GM12874 (cell line): ENCODE data around the gene CRIM1.

Source experiments
- TF ChIP-seq, protein P1 (sequence below): IDR thresholded peaks from 2 replicates; pipeline ENCODE4 v1.5.1; 2011; ENCODE audit warnings: low read depth, mild to moderate bottlenecking, control low read depth, low read length, moderate library complexity; ENCODE audit not compliant: insufficient read depth

The CRIM1 gene

DNA sequence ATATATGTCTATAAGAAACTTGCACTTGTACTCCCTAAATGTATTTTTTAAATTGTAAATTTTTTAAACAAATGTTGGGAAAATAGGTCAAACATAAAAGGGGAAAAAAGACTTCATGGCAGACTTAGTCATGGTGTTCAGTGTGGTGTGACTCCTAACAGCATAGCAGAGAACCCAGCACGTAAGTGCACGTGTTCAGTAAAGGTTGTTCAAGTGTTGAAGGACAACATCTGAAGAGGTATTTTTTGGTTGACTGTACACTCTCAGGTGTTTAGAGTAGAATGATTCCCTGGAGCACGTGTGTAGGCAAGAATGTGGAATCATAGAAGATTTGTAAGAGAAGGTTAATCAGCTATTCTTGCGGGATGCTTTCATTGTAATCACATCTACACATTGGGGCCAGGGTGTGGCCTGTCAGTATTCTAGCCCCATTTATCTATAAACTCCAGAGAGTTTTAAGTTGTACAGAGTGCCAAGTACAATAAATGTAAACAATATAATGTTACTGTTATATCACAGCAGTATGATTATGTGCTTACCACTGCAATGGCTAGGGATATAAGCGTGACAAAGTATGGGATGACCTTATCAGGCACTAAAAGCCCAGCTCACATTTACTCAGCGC is 106.8 kb downstream of the CRIM1 start:
- TF ChIP-seq, protein P1, sequence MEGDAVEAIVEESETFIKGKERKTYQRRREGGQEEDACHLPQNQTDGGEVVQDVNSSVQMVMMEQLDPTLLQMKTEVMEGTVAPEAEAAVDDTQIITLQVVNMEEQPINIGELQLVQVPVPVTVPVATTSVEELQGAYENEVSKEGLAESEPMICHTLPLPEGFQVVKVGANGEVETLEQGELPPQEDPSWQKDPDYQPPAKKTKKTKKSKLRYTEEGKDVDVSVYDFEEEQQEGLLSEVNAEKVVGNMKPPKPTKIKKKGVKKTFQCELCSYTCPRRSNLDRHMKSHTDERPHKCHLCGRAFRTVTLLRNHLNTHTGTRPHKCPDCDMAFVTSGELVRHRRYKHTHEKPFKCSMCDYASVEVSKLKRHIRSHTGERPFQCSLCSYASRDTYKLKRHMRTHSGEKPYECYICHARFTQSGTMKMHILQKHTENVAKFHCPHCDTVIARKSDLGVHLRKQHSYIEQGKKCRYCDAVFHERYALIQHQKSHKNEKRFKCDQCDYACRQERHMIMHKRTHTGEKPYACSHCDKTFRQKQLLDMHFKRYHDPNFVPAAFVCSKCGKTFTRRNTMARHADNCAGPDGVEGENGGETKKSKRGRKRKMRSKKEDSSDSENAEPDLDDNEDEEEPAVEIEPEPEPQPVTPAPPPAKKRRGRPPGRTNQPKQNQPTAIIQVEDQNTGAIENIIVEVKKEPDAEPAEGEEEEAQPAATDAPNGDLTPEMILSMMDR, result no peak

DNA sequence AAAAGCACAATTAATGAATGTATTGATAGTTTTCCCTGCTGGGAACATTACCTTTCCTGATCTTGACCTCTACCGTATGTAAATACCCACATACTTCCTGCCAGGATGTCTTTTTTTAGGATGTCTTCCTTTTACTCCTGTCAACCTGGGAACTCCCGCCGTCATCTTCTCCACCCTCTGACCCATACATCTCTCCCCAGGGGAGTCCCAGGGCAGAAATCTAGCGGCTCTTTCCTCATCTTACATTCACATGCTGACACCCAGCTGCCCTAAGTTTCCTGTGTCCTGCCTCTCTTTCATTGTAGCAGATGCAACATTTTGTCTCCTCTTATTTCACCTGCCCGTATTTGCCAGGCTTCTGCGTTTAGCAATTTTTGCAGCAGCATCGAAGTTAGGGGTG is 107.8 kb downstream of the CRIM1 start:
- TF ChIP-seq, protein P1, result no peak

DNA sequence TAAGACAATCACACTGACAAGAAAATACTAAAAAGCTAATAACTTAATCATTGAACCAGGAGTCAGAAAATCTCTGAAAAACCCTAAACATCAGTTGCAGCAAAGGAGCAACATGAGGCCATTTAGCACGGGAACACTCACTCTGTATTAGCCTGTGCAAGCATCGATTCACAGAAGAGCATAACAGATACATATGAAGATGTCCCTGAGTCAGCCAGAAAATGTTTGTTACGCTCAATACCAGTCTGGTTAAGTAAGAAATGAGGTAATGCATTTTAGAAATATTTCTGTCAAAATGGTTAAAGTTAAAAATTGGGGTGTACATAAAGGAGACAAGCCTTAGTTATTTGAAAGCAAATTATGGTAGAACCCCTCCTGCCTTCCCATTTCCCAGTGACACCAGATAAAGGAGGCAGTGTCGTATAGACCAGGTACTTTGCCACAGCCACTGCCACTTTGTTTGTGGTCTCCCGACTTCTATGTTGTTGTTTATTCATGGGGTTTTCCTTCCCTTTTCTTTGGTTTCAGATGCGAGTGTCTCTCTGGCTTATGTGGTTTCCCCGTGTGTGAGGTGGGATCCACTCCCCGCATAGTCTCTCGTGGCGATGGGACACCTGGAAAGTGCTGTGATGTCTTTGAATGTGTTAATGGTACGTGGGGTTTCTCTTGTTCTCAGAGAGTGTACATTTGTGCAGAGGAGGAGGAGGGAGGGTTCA is 108.6 kb downstream of the CRIM1 start:
- TF ChIP-seq, protein P1, result no peak

DNA sequence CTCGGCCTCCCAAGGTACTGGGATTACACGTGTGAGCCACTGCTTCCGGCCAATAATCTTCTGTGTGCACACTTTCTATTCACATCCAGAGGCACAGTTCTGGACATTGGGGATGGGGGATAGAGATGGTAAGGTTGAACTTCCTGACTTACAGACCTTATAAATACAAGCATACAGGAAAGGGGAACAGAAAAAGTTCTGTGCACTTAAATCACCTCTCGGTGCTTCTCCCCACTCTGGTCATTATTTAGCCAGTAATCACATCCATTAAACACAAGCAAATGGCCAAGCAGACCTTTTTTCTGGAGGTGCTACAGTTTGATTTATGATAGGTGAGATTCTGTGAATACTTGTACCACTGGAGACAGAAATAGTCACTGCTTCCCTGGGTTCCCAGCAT is 110.6 kb downstream of the CRIM1 start:
- TF ChIP-seq, protein P1, result no peak

DNA sequence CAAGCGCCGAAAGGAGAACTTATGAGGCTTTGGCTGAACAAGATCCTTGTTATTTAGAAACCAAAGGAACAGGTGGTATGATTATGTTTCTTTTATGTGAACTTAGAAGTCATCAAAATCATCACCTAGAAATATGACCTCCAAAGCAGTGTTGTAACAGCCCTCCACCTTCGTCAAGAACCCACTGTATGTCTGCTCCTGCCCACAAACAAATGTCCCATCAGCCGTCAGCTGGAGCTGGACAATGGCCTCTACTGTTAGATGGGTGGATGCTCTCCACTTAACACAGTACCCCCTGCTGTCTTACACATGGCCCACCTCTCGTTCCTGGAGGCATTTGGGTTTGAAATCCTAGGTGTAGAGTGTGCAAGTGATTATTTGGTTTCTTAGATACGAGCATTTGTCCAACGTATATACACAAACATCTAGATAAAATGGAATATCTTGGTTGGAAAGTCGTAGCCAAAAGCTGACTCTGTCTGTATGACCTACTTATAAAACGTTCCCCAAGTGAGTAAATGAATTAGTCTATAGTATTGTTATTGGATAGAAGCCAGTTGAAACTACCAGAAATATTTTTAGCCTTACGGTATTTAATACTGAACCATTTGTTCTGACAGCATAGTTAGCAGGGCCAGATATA is 113.0 kb downstream of the CRIM1 start:
- TF ChIP-seq, protein P1, result no peak

DNA sequence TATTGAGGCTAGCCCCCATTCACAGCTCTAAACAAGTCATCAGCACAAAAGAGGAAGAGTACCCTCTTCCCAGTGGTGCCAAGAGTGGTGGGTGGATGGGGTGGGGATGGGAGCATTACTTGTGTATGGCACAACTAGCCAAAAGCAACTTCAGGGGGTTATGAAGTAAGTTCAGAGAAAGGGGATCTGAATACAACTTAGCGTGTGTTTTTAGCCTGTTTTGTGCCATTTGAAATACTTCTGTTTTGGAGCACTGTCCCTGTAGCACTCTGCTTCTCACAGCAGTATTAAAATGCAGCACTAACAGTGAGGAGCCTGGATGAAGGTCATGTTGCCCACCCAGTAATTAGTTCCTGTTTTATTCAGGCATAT is 113.5 kb downstream of the CRIM1 start:
- TF ChIP-seq, protein P1, result no peak

DNA sequence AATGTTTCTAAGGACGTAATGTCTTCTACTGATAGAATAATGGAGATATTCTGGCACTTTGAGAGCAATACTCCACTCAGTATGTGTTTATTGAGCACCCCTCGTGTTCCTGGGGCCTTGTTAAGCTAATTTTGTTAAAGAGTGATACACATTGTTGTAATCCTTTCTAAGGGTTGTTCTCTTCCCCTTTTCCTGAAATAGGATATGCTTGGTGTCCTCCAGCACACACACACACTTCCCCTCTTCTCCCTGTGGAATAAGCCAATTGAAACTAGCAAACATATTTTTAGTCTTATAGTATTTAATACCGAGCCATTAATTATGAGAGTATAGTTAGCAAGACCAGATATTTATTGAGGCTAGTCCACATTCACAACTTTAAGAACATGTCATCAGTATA is 114.1 kb downstream of the CRIM1 start:
- TF ChIP-seq, protein P1, result no peak
